Skeletal muscle tissue (tissue), 4 donors: ENCODE data around the gene ASIC4. TPM values are rescaled to one million over a fixed set of nuclear protein-coding genes. Genes with fewer than 3 reads are reported as not detected.
A peak's percentile ranks its signal among the peaks of the same experiment; 100 is the strongest.

ENCODE experiments used
- H3K27ac ChIP-seq: one replicate; pipeline ENCODE4 v1.7.0; 2013; ENCODE audit warnings: mild to moderate bottlenecking, low read depth, low read length, inconsistent platforms
- H3K27me3 ChIP-seq, 3 donors: one replicate each; pipeline ENCODE4 v1.7.0; 2013; ENCODE audit warnings: low read length in 3 of 3; ENCODE audit not compliant: control insufficient read depth in 3 of 3, insufficient read depth in 3 of 3
- H3K36me3 ChIP-seq, 3 donors: one replicate each; pipeline ENCODE4 v1.7.0; 2013; ENCODE audit warnings: low read length in 3 of 3; ENCODE audit not compliant: control insufficient read depth in 3 of 3, insufficient read depth in 3 of 3
- H3K4me1 ChIP-seq, 3 donors: one replicate each; pipeline ENCODE4 v1.7.0; 2013; ENCODE audit warnings: low read length in 3 of 3, mild to moderate bottlenecking in 3 of 3; ENCODE audit not compliant: control insufficient read depth in 3 of 3, insufficient read depth in 3 of 3
- H3K4me3 ChIP-seq, 3 donors: one replicate each; pipeline ENCODE4 v1.7.0; 2013; ENCODE audit warnings: low read length in 3 of 3
- H3K9ac ChIP-seq, 3 donors: one replicate each; pipeline ENCODE4 v1.7.0; 2013; ENCODE audit warnings: low read length in 3 of 3, mild to moderate bottlenecking in 3 of 3, moderate library complexity in 2 of 3, low read depth in 1 of 3
- H3K9me3 ChIP-seq, 3 donors: one replicate each; pipeline ENCODE4 v1.7.0; 2013; ENCODE audit warnings: low read length in 3 of 3; ENCODE audit not compliant: control insufficient read depth in 3 of 3
- total RNA-seq: library from RNA; depleted of rRNA; stranded (reverse); fragments of >200 nt; gene quantifications from one replicate; pipeline ENCODE4 v1.2.3, GENCODE V29; 2014
- donor health status: Osteomylitis.

Gene ASIC4
- total RNA-seq, 1 donor from 2014 or later = not detected

DNA sequence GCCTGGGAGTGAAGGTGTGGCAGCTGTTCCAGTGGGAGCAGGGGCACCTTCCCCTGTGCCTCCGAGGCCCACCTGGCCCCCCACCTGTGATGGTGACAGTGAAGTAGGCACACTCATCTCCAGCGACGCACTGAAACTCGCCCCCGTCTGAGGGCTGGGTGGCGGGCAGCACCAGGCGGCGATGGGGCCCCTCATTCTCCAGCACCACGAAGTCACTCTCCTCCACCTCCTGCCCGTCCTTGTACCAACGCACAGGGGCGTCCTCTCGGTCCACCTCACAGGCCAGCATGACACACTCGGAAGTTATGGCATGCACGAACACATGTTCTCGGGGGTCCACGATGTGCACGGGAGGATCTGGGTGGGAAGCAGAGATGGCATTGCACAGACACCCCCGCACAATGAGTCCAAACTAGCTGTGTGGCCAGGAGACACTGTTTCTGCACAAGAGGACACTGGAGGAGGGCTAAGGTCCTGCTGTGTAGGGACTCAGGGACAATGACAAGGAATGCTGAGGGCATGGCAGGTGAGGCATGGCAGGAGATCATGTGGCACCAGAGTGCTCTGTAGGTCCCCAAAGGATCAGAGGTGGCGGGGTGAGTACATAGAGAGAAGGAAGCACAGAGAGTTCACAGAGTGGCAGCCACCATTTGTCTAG lies 49.1 kb downstream of the ASIC4 start:
- no peak overlapping the region for H3K27ac ChIP-seq
- H3K9ac ChIP-seq = no peak overlapping the region
- no peaks in the 10 kb centered on the region for H3K4me1 ChIP-seq
- H3K4me3 ChIP-seq = no peak overlapping the region
- no peaks in the 10 kb centered on the region for H3K9me3 ChIP-seq
- no peaks in the 10 kb centered on the region for H3K27me3 ChIP-seq
- H3K36me3 ChIP-seq = peaks cover 65 to 70% (median 69%) of the 10 kb centered on the region in 3 donors

DNA sequence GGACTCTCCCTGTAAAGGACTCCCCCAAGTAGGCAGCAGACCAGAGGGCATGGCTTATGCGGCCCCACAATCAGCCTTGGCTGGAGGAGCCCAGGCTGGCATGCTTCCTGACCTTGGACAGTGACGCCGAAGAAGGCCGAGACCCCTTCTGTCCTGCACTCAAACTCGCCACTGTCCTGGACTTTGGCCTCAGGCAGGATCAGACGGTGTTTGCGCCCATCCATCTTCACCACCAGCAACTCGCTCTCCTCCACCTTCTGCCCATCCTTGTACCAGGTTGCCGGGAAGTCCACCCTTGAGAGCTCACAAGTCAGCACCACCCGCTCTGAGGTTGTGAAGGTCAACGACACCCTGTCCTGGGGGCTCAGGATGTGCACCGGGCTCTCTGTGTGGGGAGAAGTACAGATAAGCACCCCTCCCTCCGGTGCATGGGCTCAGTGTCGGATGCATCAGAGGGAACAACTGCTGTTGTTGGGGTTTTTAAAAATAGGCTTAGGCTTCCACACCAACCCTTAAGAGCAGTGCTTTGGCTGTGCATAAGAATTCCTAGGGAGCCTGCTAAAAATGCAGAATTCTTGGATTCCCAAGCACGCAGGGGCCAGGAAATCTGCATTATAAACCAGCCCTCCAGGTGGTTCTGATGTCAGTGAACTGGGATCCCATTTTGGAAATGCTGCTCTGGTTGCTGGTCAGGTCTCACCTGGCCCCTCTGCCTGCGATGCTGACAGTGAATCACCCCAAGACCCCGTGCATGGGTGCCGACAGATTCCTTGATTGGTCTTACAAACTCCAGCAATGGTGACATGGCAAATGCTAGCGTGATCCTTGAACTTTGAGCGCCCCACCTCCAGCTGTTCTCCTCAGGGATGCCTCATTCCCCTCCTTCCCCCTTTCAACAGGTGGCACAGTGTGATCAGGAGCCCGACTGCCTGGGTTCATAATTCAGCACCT lies 51.1 kb downstream of the ASIC4 start:
- Histone ChIP-seq H3K9ac (no peak overlapping the region), H3K27ac (no peak overlapping the region), H3K4me3 (no peak overlapping the region), H3K36me3 (peaks cover 58 to 68% (median 64%) of the 10 kb centered on the region in 3 donors), H3K9me3 (no peaks in the 10 kb centered on the region), H3K4me1 (peaks cover 6 to 11% (median 9%) of the 10 kb centered on the region in 3 donors), H3K27me3 (no peaks in the 10 kb centered on the region)

DNA sequence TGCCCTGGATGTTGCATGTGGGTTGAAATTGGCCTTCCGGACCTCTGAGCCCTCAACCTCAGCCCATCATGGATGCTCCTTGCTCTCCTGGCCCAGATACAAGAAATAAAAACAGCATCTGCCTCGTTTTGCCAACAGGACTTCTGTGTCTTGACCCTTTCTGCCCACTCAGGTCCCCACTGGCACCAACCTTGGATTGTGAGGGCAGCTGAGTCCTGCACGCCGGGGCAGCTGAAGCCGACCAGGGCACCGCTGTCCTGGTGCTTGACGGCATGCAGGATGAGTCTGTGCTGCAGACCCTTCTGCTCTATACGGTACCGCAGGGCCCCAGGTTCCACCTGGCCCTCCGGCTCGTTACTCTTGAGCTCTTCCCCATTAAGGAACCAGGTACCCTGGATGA lies 52.4 kb downstream of the ASIC4 start:
- Histone ChIP-seq H3K9ac (peak overlapping the region in 1 of 3 donors; percentile 33), H3K9me3 (no peaks in the 10 kb centered on the region), H3K4me3 (no peak overlapping the region), H3K27me3 (no peaks in the 10 kb centered on the region), H3K27ac (no peak overlapping the region), H3K4me1 (peaks cover 7 to 14% (median 10%) of the 10 kb centered on the region in 3 donors), H3K36me3 (peaks cover 53 to 59% (median 59%) of the 10 kb centered on the region in 3 donors)

- Histone ChIP-seq H3K9me3 (no peaks in the 10 kb centered on the region), H3K4me3 (no peak overlapping the region), H3K36me3 (peaks cover 48 to 55% (median 54%) of the 10 kb centered on the region in 3 donors)
Measured at GRCh38 chr2:219567131-219567530, 52.8 kb downstream of the ASIC4 start.

GRCh38 chr2:219567791-219568361 lies 53.6 kb downstream of the ASIC4 start:
- no peak overlapping the region for H3K9ac ChIP-seq
- H3K9me3 ChIP-seq = no peaks in the 10 kb centered on the region
- H3K27ac ChIP-seq = no peak overlapping the region
- H3K4me1 ChIP-seq = peaks cover 12 to 20% (median 17%) of the 10 kb centered on the region in 3 donors
- H3K4me3 ChIP-seq = no peak overlapping the region
- H3K36me3 ChIP-seq = peaks cover 41 to 47% (median 46%) of the 10 kb centered on the region in 3 donors
- H3K27me3 ChIP-seq = no peaks in the 10 kb centered on the region

More at GRCh38 chr2:219567131-219567530, 52.8 kb downstream of the ASIC4 start:
- no peaks in the 10 kb centered on the region for H3K27me3 ChIP-seq
- H3K9ac ChIP-seq = no peak overlapping the region
- H3K4me1 ChIP-seq = peaks cover 12 to 19% (median 15%) of the 10 kb centered on the region in 3 donors
- H3K27ac ChIP-seq = no peak overlapping the region

GRCh38 chr2:219569041-219569440 lies 54.8 kb downstream of the ASIC4 start:
- H3K4me3 ChIP-seq = no peak overlapping the region

DNA sequence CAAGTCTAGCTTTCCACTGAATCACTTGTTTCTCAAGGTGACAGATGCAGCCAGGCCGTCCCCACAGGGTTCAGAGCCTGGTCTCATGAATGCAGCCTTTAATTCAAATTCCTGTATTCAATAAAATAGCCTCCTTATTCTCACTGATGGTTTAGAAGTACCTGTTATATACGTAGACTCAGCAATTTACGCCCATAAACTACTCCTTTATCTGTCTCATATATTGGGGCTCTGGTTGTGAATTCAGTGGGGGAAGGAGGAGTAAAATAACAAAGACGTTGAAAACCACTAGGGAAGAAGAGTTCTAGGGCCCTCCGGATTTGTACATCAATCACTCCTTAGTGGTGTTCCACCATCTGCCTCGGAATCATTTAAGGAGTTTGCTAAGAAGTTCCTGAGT lies 55.4 kb downstream of the ASIC4 start:
- Histone ChIP-seq H3K4me3 (no peak overlapping the region), H3K4me1 (peaks cover 12 to 20% (median 17%) of the 10 kb centered on the region in 3 donors), H3K9me3 (no peaks in the 10 kb centered on the region), H3K27me3 (no peaks in the 10 kb centered on the region), H3K9ac (peak overlapping the region in 1 of 3 donors; percentile 19), H3K36me3 (peaks cover 23 to 30% (median 30%) of the 10 kb centered on the region in 3 donors), H3K27ac (peak overlapping the region; percentile 56)

More at GRCh38 chr2:219569041-219569440, 54.8 kb downstream of the ASIC4 start:
- Histone ChIP-seq H3K9ac (no peak overlapping the region), H3K27me3 (no peaks in the 10 kb centered on the region), H3K36me3 (peaks cover 29 to 36% (median 35%) of the 10 kb centered on the region in 3 donors), H3K4me1 (peaks cover 12 to 20% (median 17%) of the 10 kb centered on the region in 3 donors), H3K9me3 (no peaks in the 10 kb centered on the region), H3K27ac (no peak overlapping the region)

GRCh38 chr2:219570194-219570923 lies 56.1 kb downstream of the ASIC4 start:
- no peaks in the 10 kb centered on the region for H3K9me3 ChIP-seq
- H3K27ac ChIP-seq = peak overlapping the region; percentile 56
- H3K9ac ChIP-seq = peak overlapping the region; percentile 19 to 89 (median 77)
- no peaks in the 10 kb centered on the region for H3K27me3 ChIP-seq
- peaks cover 16 to 26% (median 23%) of the 10 kb centered on the region in 3 donors for H3K36me3 ChIP-seq
- peaks cover 12 to 20% (median 18%) of the 10 kb centered on the region in 3 donors for H3K4me1 ChIP-seq
- H3K4me3 ChIP-seq = peak overlapping the region; percentile 54 to 77 (median 76)

DNA sequence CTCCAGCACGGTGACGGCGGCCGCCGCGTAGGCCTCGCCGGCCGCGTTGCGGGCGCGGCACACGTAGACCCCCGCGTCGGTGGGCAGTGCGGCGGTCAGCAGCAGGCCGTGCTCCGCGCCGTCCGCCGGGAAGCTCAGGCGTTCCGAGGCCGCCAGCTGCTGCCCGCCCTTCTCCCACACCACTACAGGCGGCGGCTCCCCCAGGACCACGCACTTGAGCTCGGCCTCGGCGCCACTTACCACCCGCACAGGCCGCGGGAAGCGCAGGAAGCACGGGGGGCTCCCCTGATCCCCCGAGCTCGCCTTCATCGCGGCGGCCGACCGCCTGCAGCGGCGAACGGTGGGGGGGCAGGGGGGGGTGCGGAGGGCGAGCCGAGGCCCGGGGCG lies 56.6 kb downstream of the ASIC4 start:
- H3K27ac ChIP-seq = peak overlapping the region; percentile 82

More for the DNA sequence above, 56.6 kb downstream of the ASIC4 start:
- H3K4me3 ChIP-seq = peak overlapping the region; percentile 54 to 77 (median 76)
- H3K36me3 ChIP-seq = peaks cover 12 to 22% (median 18%) of the 10 kb centered on the region in 3 donors
- H3K4me1 ChIP-seq = peaks cover 12 to 25% (median 23%) of the 10 kb centered on the region in 3 donors
- H3K9ac ChIP-seq = peak overlapping the region; percentile 19 to 89 (median 77)
- H3K9me3 ChIP-seq = no peaks in the 10 kb centered on the region
- peaks cover 0 to 2% (median 0%) of the 10 kb centered on the region in 3 donors for H3K27me3 ChIP-seq
